ENCODE measurements around the gene CD72.

Gene CD72

DNA sequence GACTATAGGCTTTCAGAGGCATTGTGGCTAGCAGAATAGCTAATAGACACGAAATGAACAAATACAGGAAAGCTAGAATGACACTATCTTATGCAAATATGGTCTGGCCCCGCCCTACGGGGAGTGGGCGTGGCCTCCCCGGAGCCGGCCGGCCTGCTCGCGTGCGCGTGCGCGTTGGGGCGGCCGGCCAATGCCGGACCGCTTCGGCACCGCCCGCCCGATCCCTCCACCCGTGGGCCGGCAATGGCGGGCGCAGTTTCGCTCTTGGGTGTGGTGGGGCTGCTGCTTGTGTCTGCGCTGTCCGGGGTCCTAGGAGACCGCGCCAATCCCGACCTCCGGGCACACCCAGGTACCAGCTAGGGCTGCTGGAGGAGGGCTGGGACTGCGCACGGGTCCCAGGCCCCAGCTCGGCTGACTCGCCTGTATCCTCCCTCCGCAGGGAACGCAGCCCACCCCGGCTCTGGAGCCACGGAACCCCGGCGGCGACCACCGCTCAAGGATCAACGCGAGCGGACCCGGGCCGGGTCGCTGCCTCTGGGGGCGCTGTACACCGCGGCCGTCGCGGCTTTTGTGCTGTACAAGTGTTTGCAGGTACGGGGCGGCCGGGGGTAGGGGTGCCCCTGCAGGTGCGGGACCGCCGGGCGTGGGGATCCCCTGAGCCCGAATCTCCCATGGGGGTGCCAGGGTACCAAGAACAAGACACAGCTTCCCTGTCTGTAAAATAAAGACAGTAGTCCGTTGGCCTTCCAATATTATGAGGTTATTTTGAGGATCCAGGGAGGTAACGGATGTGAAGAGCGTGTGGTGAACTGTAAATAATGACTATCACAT is 40.1 kb upstream of the CD72 start, which contains the start of gene CCDC107 (continued):
- TF ChIP-seq ZNF350 (tag by site-specific recombination; IDR thresholded peaks at IDR 0.05) (no peak), PBX3 (CRISPR knock-in tag; IDR thresholded peaks at IDR 0.05) (0 out of 2 replicates have a peak, but pooled peaks have one; percentile 47), GLIS1 (tag by site-specific recombination; IDR thresholded peaks at IDR 0.05) (peak; percentile 22; the same call in 1 of the 2 replicates), ZFP37 (tag by site-specific recombination; IDR thresholded peaks at IDR 0.05) (peak; percentile 59; the same call in 1 of the 2 replicates), ZIC2 (tag by site-specific recombination; IDR thresholded peaks at IDR 0.05) (0 out of 2 replicates have a peak, but pooled peaks have one; percentile 18), PRDM2 (tag by site-specific recombination; IDR thresholded peaks at IDR 0.05; ENCODE audit: borderline replicate concordance) (no peak), GLIS2 (tag by site-specific recombination; IDR thresholded peaks at IDR 0.05) (peak; percentile 76; the same call in 1 of the 2 replicates), ZNF138 (tag by site-specific recombination; IDR thresholded peaks at IDR 0.05; ENCODE audit: borderline replicate concordance) (no peak), ZNF248 (tag by site-specific recombination; IDR thresholded peaks at IDR 0.05) (no peak), ZNF501 (tag by site-specific recombination; IDR thresholded peaks at IDR 0.05) (peak; percentile 39), GLI2 (tag by site-specific recombination; IDR thresholded peaks at IDR 0.05; ENCODE audit: borderline replicate concordance, low read depth) (no peak), KLF8 (tag by site-specific recombination; IDR thresholded peaks at IDR 0.05) (0 out of 2 replicates have a peak, but pooled peaks have one; percentile 28), ZFP69B (tag by site-specific recombination; IDR thresholded peaks at IDR 0.05) (no peak), HOXA7 (CRISPR knock-in tag; IDR thresholded peaks at IDR 0.05; ENCODE audit: borderline replicate concordance) (no peak), ZXDB (tag by site-specific recombination; IDR thresholded peaks at IDR 0.05) (peak; percentile 96), IKZF3 (tag by site-specific recombination; IDR thresholded peaks at IDR 0.05) (no peak), ZNF19 (tag by site-specific recombination; IDR thresholded peaks at IDR 0.05; ENCODE audit: low read depth) (no peak), ZNF335 (tag by site-specific recombination; conservative IDR thresholded peaks at IDR 0.05) (peak; percentile 70), ZBTB1 (tag by site-specific recombination; IDR thresholded peaks at IDR 0.05) (no peak), ZFHX2 (tag by site-specific recombination; conservative IDR thresholded peaks at IDR 0.05) (peak; percentile 19), ZNF629 (tag by site-specific recombination; IDR thresholded peaks at IDR 0.05) (no peak), ZNF341 (tag by site-specific recombination; IDR thresholded peaks at IDR 0.05; ENCODE audit: low read depth) (no peak; the same call in 1 of the 2 replicates), ZNF610 (tag by site-specific recombination; IDR thresholded peaks at IDR 0.05; ENCODE audit: borderline replicate concordance) (0 out of 2 replicates have a peak, but pooled peaks have one; percentile 38), PRDM10 (tag by site-specific recombination; IDR thresholded peaks at IDR 0.05) (peak; percentile 14; the same call in 1 of the 2 replicates), ZNF600 (tag by site-specific recombination; IDR thresholded peaks at IDR 0.05) (peak; percentile 70; the same call in 1 of the 2 replicates)
- TF ChIP-seq, protein P1, sequence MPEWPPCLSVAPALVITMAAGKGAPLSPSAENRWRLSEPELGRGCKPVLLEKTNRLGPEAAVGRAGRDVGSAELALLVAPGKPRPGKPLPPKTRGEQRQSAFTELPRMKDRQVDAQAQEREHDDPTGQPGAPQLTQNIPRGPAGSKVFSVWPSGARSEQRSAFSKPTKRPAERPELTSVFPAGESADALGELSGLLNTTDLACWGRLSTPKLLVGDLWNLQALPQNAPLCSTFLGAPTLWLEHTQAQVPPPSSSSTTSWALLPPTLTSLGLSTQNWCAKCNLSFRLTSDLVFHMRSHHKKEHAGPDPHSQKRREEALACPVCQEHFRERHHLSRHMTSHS (tag by site-specific recombination; IDR thresholded peaks at IDR 0.05) = no peak
- TF ChIP-seq, protein P2, sequence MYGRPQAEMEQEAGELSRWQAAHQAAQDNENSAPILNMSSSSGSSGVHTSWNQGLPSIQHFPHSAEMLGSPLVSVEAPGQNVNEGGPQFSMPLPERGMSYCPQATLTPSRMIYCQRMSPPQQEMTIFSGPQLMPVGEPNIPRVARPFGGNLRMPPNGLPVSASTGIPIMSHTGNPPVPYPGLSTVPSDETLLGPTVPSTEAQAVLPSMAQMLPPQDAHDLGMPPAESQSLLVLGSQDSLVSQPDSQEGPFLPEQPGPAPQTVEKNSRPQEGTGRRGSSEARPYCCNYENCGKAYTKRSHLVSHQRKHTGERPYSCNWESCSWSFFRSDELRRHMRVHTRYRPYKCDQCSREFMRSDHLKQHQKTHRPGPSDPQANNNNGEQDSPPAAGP (tag by site-specific recombination; IDR thresholded peaks at IDR 0.05) = no peak

Data from HEK293 (cell line).